GM12875 (cell line): ENCODE data around the gene EVA1A.

ENCODE experiments used
- H3K4me3 ChIP-seq: one replicate; pipeline ENCODE4 v1.5.1; 2011; ENCODE audit warnings: low read depth, low read length, control low read depth
- TF ChIP-seq, protein P1 (sequence below): IDR thresholded peaks from 2 replicates; pipeline ENCODE4 v1.5.1; 2011; ENCODE audit warnings: low read depth, mild to moderate bottlenecking, control low read depth, inconsistent platforms, low read length, moderate library complexity, borderline replicate concordance; ENCODE audit not compliant: insufficient read depth

Gene EVA1A

DNA sequence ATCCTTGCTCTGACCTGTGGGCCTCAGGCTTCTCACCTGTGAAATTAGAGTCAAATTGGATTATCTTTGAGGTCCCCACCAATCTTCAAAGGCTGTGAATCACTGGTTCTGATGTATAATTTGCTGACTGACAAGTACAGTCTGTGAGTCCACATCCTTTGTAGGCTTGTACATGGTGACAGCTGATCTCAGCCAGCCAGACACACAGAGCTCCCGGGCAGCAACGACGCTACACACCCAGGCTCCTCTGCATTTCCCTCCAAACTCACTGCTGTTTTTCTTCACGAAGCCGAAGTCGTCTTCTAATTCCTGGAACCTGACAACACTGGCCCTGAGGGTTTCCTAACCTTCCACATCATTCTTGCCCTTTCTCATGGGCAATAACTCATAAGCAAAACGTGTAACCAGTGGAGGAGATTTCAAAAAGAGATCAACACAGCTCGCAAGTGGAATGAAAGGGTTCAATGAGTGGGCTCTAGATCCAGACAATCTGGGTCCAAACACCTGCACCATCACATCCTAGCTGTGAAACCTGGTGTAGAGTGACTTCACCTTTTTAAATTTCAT is 37.9 kb upstream of the EVA1A start:
- TF ChIP-seq, protein P1, sequence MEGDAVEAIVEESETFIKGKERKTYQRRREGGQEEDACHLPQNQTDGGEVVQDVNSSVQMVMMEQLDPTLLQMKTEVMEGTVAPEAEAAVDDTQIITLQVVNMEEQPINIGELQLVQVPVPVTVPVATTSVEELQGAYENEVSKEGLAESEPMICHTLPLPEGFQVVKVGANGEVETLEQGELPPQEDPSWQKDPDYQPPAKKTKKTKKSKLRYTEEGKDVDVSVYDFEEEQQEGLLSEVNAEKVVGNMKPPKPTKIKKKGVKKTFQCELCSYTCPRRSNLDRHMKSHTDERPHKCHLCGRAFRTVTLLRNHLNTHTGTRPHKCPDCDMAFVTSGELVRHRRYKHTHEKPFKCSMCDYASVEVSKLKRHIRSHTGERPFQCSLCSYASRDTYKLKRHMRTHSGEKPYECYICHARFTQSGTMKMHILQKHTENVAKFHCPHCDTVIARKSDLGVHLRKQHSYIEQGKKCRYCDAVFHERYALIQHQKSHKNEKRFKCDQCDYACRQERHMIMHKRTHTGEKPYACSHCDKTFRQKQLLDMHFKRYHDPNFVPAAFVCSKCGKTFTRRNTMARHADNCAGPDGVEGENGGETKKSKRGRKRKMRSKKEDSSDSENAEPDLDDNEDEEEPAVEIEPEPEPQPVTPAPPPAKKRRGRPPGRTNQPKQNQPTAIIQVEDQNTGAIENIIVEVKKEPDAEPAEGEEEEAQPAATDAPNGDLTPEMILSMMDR = no peak
- no peak overlapping the region for H3K4me3 ChIP-seq

DNA sequence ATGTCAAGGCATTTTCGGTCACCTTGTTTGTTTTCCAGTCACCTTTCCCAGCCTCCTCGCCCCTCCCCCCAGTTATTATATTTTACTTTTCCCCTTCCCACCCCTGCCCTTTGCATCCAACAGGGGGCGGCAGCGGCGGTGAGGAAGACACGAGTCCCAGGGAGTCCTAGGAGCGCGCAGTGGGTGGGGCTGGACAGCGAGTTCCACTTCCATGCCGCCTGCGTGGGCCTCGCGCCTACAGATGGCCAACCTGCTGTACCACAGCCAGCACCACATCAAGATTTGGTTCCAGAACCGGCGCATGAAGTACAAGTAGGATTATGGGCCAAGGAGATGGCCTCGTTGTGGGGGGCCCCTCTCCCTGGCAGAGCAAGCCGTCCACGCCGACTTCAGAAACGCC is 37.2 kb upstream of the EVA1A start:
- H3K4me3 ChIP-seq = no peak overlapping the region
- TF ChIP-seq, protein P1 = no peak

DNA sequence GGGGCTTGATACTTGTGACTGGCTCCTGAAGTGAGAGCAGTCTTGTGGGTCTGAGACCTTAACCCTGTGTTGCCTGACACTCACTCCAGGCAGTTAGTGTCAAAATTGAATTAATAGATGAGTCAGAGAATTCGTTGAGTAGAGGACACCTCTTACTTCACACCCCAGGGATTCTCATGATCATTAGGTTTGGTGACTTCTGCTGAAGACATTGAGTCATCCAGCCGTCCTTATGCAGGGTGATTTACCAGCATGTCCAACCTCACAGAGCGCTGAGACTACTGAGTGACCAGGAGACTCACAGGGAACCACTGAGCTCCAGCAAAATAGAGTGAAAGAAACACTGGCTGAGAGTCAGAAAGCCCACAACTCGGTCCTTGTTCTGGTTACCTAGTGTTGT is 36.0 kb upstream of the EVA1A start:
- TF ChIP-seq, protein P1 = no peak
- no peak overlapping the region for H3K4me3 ChIP-seq

DNA sequence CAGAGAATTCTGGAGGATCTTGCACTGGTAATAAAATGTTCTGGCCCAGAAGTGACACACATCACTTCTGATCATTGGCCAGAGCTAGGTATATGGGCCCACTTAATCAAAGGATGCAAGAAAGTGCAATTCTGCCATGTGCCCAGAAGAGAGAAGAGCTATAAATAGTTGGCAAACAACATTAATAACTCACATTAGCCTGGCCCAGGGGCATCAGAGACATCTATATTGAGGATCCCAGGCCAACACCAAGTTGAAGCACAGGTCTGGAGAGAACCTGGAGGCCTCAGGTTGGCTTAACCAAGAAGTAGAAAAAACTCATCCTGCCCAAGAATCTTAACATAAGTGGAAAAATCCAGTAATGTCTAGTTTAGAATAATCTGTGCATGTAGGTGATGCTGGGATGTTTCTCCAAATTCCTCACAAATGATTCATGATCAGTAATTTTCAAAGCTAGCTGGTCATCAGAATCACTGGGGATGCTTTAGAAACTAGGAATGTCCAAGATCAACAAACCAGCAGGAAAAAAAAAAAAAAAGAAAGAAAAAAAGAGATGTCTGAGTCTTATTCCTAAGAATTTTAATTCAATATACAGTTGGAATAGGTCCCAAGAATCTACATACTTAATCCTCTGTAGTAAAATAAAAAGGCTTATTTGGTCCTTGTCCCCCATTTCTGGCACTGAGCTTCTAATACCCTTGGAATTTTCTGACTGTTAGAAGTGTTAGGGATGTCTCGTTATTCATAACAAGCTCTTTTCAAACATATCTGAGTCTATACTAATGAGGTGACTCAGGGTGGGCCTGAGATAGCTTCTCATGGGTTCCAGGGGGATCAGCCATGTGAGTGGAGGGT is 35.0 kb upstream of the EVA1A start:
- no peak overlapping the region for H3K4me3 ChIP-seq
- TF ChIP-seq, protein P1 = no peak

DNA sequence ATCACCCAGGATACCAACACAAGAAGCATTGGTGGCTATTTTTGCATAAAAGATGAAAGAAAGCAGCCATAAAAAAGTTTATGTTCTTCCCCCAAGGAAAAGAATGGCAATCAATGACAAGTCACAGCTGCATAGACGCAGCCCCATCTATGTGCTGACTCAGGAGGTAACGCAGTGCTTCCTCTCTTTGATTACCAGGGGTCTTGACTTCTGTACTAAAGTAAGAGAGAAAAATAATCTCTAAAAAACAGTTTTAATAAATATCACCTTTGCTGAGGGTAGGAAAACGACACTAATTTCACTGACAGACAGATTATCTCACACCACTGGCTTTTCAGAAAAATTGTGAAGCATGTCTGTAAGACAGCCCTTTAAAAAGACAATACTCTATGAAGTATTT is 33.9 kb upstream of the EVA1A start:
- H3K4me3 ChIP-seq = no peak overlapping the region
- TF ChIP-seq, protein P1 = no peak

DNA sequence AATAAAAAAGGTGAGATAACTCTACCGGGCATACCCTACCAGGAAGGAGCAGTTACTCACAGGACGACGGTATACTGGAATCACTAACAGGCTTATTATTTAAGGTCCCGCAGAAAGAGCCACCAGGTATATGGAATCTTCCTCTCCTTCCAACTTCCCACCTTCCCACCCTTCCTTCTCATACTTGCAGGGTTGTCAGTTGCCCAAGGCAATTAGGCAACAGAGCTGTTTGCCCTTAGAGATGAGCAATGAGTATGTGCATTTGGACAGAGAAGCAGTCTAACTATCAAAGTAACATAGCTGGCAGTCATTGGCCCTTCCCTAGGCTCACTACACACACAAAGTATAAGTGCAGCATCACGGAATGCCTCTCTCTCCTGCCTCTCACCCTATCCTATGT is 32.1 kb upstream of the EVA1A start:
- TF ChIP-seq, protein P1 = no peak
- no peak overlapping the region for H3K4me3 ChIP-seq

DNA sequence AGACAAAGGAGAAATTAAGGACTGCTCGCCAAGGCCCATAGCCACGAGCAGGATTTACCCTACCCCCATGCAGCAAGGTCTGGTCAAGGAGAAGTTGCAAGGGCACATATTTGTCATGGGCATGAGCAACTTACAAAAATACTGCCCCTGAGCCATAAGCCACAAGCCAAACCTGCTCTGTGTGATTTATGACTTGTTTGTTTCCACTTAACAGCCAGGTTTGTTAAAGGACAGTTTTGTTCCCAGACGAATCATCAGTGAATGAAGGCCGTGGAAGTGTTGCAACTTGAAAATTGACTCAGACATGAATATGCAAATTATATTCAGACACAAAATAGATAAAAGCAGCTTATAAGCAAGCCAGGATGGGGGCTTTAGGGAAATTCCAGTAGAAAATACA is 31.3 kb upstream of the EVA1A start:
- TF ChIP-seq, protein P1 = no peak
- no peak overlapping the region for H3K4me3 ChIP-seq
